ENCODE measurements around the gene JARID2.

GRCh38 chr6:15536198-15536955 is 290.5 kb downstream of the JARID2 start:
- TF ChIP-seq, protein P1, sequence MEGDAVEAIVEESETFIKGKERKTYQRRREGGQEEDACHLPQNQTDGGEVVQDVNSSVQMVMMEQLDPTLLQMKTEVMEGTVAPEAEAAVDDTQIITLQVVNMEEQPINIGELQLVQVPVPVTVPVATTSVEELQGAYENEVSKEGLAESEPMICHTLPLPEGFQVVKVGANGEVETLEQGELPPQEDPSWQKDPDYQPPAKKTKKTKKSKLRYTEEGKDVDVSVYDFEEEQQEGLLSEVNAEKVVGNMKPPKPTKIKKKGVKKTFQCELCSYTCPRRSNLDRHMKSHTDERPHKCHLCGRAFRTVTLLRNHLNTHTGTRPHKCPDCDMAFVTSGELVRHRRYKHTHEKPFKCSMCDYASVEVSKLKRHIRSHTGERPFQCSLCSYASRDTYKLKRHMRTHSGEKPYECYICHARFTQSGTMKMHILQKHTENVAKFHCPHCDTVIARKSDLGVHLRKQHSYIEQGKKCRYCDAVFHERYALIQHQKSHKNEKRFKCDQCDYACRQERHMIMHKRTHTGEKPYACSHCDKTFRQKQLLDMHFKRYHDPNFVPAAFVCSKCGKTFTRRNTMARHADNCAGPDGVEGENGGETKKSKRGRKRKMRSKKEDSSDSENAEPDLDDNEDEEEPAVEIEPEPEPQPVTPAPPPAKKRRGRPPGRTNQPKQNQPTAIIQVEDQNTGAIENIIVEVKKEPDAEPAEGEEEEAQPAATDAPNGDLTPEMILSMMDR (conservative IDR thresholded peaks at IDR 0.05; ENCODE audit: low read depth, low read length) = no peak
- TF ChIP-seq MXI1 (IDR thresholded peaks at IDR 0.05; ENCODE audit: borderline replicate concordance, low read depth, low read length) = no peak
- TF ChIP-seq CEBPB (IDR thresholded peaks at IDR 0.05; ENCODE audit: low read depth, low read length) = no peak
- TF ChIP-seq POLR2A (IDR thresholded peaks at IDR 0.05; ENCODE audit: low read depth, low read length) = no peak
- no peak for TF ChIP-seq ELK1 (IDR thresholded peaks at IDR 0.05; ENCODE audit: borderline replicate concordance, low read depth, low read length)
- TF ChIP-seq BHLHE40 (IDR thresholded peaks at IDR 0.05; ENCODE audit: low read depth, low read length) = no peak
- TF ChIP-seq CHD1 (IDR thresholded peaks at IDR 0.05; ENCODE audit: low read depth, low read length) = no peak
- TF ChIP-seq MAZ (IDR thresholded peaks at IDR 0.05; ENCODE audit: borderline replicate concordance, low read depth, low read length) = no peak
- TF ChIP-seq SMC3 (IDR thresholded peaks at IDR 0.05; ENCODE audit: low read depth, low read length) = no peak
